Endothelial cell of umbilical vein (primary cell): ENCODE data around the gene DNAJC19. TPM values are rescaled to one million over a fixed set of nuclear protein-coding genes. Genes with fewer than 3 reads are reported as not detected.

ENCODE experiments used
- BruUV-seq: library from RNA; stranded (reverse); fragments of 400-500 nt; replicated peaks from 2 replicates; lab custom pipeline; 2021; lab: Mats Ljungman, UMichigan
- CTCF ChIA-PET: fragments of 300-600, 350-600 bp; sonication (Branson Sonifier 250); formaldehyde crosslinking; loops from one replicate; lab custom pipeline; 2021; ENCODE audit warnings: antibody characterized with exemption, inconsistent platforms; lab: Charles Lee
- POLR2A ChIA-PET: fragments of 300-600, 350-600 bp; sonication (Branson Sonifier 250); formaldehyde crosslinking; loops from one replicate; lab custom pipeline; 2021; ENCODE audit warnings: antibody characterized with exemption, inconsistent platforms; lab: Charles Lee
- DNase-seq: peaks from one replicate; pipeline ENCODE4 v3.0.0-alpha.2; 2011; ENCODE audit warnings: low read depth, low spot score
- FAIRE-seq: peaks from 2 replicates; lab custom pipeline; 2011; peaks lifted over from hg19 to GRCh38; lab: Jason Lieb, UNC
- H2AFZ ChIP-seq: 2 replicates; pipeline ENCODE4 v1.6.0; 2012; ENCODE audit warnings: low read depth, low read length, control low read depth, inconsistent platforms
- H3K27ac ChIP-seq: 2 replicates; pipeline ENCODE4 v1.5.1; 2011; ENCODE audit warnings: low read depth, mild to moderate bottlenecking, control low read depth, low read length, moderate library complexity; ENCODE audit not compliant: insufficient read depth
- H3K27me3 ChIP-seq, 2 experiments: 2 replicates each; pipeline versions ENCODE4 v1.6.0 to v1.6.1; 2011; ENCODE audit warnings: low read length in 2 of 2, mixed read lengths in 1 of 2; ENCODE audit not compliant: control insufficient read depth in 2 of 2, insufficient read depth in 2 of 2
- H3K36me3 ChIP-seq, 2 experiments: 2 replicates in 1 of 2; 3 replicates in 1 of 2; pipeline ENCODE4 v1.5.1; 2011; ENCODE audit warnings: low read length in 2 of 2, mild to moderate bottlenecking in 1 of 2, moderate library complexity in 1 of 2; ENCODE audit not compliant: control insufficient read depth in 2 of 2, insufficient read depth in 2 of 2; ENCODE audit errors: extremely low read depth in 1 of 2
- H3K4me1 ChIP-seq: 3 replicates; pipeline ENCODE4 v1.5.1; 2011; ENCODE audit warnings: mild to moderate bottlenecking, low read length; ENCODE audit not compliant: control insufficient read depth, insufficient read depth; ENCODE audit errors: extremely low read depth
- H3K4me2 ChIP-seq: 2 replicates; pipeline ENCODE4 v1.6.1; 2011; ENCODE audit warnings: low read length, control low read depth, mixed read lengths; ENCODE audit not compliant: insufficient read depth
- H3K4me3 ChIP-seq, 3 experiments: fragments of 200-600 bp in 1 of 3; sonication (generic), shearing (Covaris generic) in 1 of 3; replicated peaks in 1 of 3; 2 replicates each; pipeline ENCODE4 v1.5.1; 2011 to 2016; ENCODE audit warnings: control low read depth in 3 of 3, low read length in 3 of 3, mild to moderate bottlenecking in 2 of 3, inconsistent platforms in 1 of 3, low read depth in 1 of 3, moderate library complexity in 1 of 3; ENCODE audit not compliant: insufficient read depth in 1 of 3
- H3K79me2 ChIP-seq: 2 replicates; pipeline ENCODE4 v1.6.0; 2012; ENCODE audit warnings: low read length, inconsistent platforms; ENCODE audit not compliant: control insufficient read depth, insufficient read depth
- H3K9ac ChIP-seq: replicated peaks from 2 replicates; pipeline ENCODE3; 2011; ENCODE audit warnings: low read length, control low read depth; ENCODE audit not compliant: insufficient read depth; ENCODE audit errors: extremely low read depth
- H3K9me1 ChIP-seq: replicated peaks from 3 replicates; pipeline ENCODE4 v1.6.0; 2011; ENCODE audit warnings: mild to moderate bottlenecking, low read length; ENCODE audit not compliant: control insufficient read depth, insufficient read depth; ENCODE audit errors: extremely low read depth
- H3K9me3 ChIP-seq: replicated peaks from 2 replicates; pipeline ENCODE4 v1.5.1; 2012; ENCODE audit warnings: low read length, inconsistent platforms; ENCODE audit not compliant: control insufficient read depth, insufficient read depth
- H4K20me1 ChIP-seq: replicated peaks from 2 replicates; pipeline ENCODE3; 2011; ENCODE audit warnings: mild to moderate bottlenecking, low read length; ENCODE audit not compliant: control insufficient read depth, insufficient read depth; ENCODE audit errors: extremely low read depth
- CTCF ChIP-seq, 2 donors: IDR thresholded peaks; 1 replicate in 1 of 2; 2 replicates in 1 of 2; pipeline ENCODE4 v1.5.1; 2011; ENCODE audit warnings: low read length in 2 of 2, mild to moderate bottlenecking in 2 of 2, moderate library complexity in 2 of 2, control low read depth in 1 of 2, inconsistent platforms in 1 of 2, low read depth in 1 of 2; ENCODE audit not compliant: insufficient read depth in 1 of 2; ENCODE audit errors: extremely low read depth in 1 of 2
- EZH2 ChIP-seq: IDR thresholded peaks from 2 replicates; pipeline ENCODE4 v1.6.1; 2012; ENCODE audit warnings: borderline replicate concordance, low read depth, mild to moderate bottlenecking, moderate library complexity, low read length, inconsistent platforms; ENCODE audit not compliant: severe bottlenecking
- FOS ChIP-seq: IDR thresholded peaks from 2 replicates; pipeline ENCODE4 v1.6.1; 2011; ENCODE audit warnings: mild to moderate bottlenecking, low read length, moderate library complexity, borderline replicate concordance; ENCODE audit not compliant: insufficient read depth
- GATA2 ChIP-seq: IDR thresholded peaks from 2 replicates; pipeline ENCODE4 v1.7.0; 2011; ENCODE audit warnings: low read depth, mild to moderate bottlenecking, moderate library complexity, mixed read lengths, low read length; ENCODE audit not compliant: insufficient read length, insufficient read depth
- JUN ChIP-seq: IDR thresholded peaks from 2 replicates; pipeline ENCODE4 v1.6.1; 2011; ENCODE audit warnings: borderline replicate concordance, low read depth; ENCODE audit not compliant: insufficient read length, insufficient read depth
- MYC ChIP-seq: IDR thresholded peaks from one replicate; pipeline ENCODE4 v1.6.1; 2011; ENCODE audit warnings: mild to moderate bottlenecking, low read depth, low read length
- POLR2A ChIP-seq: IDR thresholded peaks from 2 replicates; pipeline ENCODE4 v1.6.1; 2012; ENCODE audit warnings: low read depth, mild to moderate bottlenecking, control low read depth, low read length
- POLR2AphosphoS5 ChIP-seq: IDR thresholded peaks from 2 replicates; pipeline ENCODE4 v1.6.1; 2012; ENCODE audit warnings: low read depth, mild to moderate bottlenecking, control low read depth, low read length, moderate library complexity; ENCODE audit not compliant: insufficient read depth
- dilution Hi-C: fragments of 300-500 bp; cut with MboI; formaldehyde crosslinking; loops from one replicate; pipeline ENCODE4 v1.15.0; 2019; ENCODE audit warnings: low sequenced_read_pairs; ENCODE audit not compliant: extremely low pct_ligation_motif_present
- intact Hi-C: fragments of 100-400 bp; cut with micrococcal nuclease; formaldehyde crosslinking; loops from one replicate; pipeline ENCODE4 v1.10.0; 2022
- polyA plus RNA-seq, 4 experiments: library from polyadenylated mRNA; depleted of rRNA in 3 of 4; stranded (reverse) in 3 of 4; unstranded in 1 of 4; fragments of >200 nt; gene quantifications; 2 replicates each; pipeline versions ENCODE4 v1.2.1 to v1.2.3, GENCODE V29; 2011 to 2012; ENCODE audit warnings: missing spikeins in 1 of 4
- total RNA-seq: library from RNA; stranded (reverse); gene quantifications from 2 replicates; pipeline ENCODE4 v1.2.3, GENCODE V29; 2021
- TF ChIP-seq, protein P1 (sequence below): IDR thresholded peaks from 2 replicates; pipeline ENCODE4 v1.6.1; 2011; ENCODE audit not compliant: insufficient read depth, insufficient read length

Gene DNAJC19
- total and polyA plus RNA-seq, 2 donors (not counting 3 experiments of a cell fraction or from before 2014, with no cell fraction given), result 32.6 to 50.6 TPM

- ChIA-PET POLR2A (no interaction called here), CTCF (no interaction called here)
- H3K36me3 ChIP-seq, result peaks cover 2 to 6% of the 10 kb centered on the region in 2 experiments
- no peak overlapping the region for H3K4me2 ChIP-seq
- no peak overlapping the region for H3K9ac ChIP-seq
- H3K79me2 ChIP-seq, result peaks cover 2% of the 10 kb centered on the region
- intact Hi-C loops, result loop anchor here (10.0 kb wide), 2 partner anchors 378 to 732 kb away; partner anchors contain the start of genes SOX2 and TTC14
- BruUV-seq, result no TSS peak
- no peak for FAIRE-seq
- H2AFZ ChIP-seq, result no peak overlapping the region
- no peak overlapping the region for H3K27ac ChIP-seq
- H3K4me3 ChIP-seq, result no peak overlapping the region
- TF ChIP-seq, protein P1, sequence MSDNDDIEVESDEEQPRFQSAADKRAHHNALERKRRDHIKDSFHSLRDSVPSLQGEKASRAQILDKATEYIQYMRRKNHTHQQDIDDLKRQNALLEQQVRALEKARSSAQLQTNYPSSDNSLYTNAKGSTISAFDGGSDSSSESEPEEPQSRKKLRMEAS, result no peak
- TF ChIP-seq POLR2A (no peak), POLR2AphosphoS5 (no peak), CTCF (IDR thresholded peaks at IDR 0.05; ENCODE audit: extremely low read depth in 1 of 2, insufficient read depth in 1 of 2, low read depth in 1 of 2, low read length in 2 of 2) (no peak), FOS (no peak), EZH2 (no peak), GATA2 (no peak), MYC (no peak), JUN (no peak)
- H3K9me3 ChIP-seq, result no peaks in the 10 kb centered on the region
- H3K27me3 ChIP-seq, result no peaks in the 10 kb centered on the region
- H4K20me1 ChIP-seq, result no peaks in the 10 kb centered on the region
- H3K9me1 ChIP-seq, result no peaks in the 10 kb centered on the region
- dilution Hi-C loops, result no loop called here
- no peaks in the 10 kb centered on the region for H3K4me1 ChIP-seq
- DNase-seq, result no peak
These were observed 6.4 kb downstream of the DNAJC19 start for GRCh38 chr3:180983136-180983535.
